NCI-H128 (cell line): Measurements from ENCODE around the gene USP34.

ENCODE experiments used
- DNase-seq: peaks from one replicate; lab custom pipeline; 2025; ENCODE audit not compliant: unreplicated experiment; lab: John Stamatoyannopoulos, UW

Gene USP34

GRCh38 chr2:61326423-61326822, 144.5 kb downstream of the USP34 start:
- DNase-seq, result no peak

GRCh38 chr2:61320181-61320580, 150.7 kb downstream of the USP34 start:
- no peak for DNase-seq

DNA sequence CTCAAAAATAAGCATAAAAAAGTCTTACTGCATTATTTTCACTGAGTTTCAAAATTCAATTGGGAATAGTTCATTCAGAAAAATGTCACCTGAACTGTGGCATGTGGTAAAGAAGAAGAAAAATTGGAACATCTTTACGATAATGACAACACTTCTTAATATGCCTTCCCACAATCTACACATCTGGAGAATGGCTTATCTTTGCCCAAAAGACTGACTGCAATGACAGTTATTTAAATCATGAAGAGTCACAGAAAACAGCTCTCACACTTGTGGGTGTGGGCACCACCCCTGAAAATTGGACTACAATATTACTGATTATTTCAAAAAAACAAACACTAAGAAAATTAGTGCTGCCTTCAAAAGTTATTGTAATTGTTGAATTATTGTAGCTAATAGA, 152.3 kb downstream of the USP34 start:
- DNase-seq, result no peak

- no peak for DNase-seq
Observed at GRCh38 chr2:61295981-61296380, 174.9 kb downstream of the USP34 start.

GRCh38 chr2:61291851-61292575, 178.9 kb downstream of the USP34 start:
- no peak for DNase-seq

GRCh38 chr2:61288070-61288841, 182.6 kb downstream of the USP34 start:
- DNase-seq, result no peak

DNA sequence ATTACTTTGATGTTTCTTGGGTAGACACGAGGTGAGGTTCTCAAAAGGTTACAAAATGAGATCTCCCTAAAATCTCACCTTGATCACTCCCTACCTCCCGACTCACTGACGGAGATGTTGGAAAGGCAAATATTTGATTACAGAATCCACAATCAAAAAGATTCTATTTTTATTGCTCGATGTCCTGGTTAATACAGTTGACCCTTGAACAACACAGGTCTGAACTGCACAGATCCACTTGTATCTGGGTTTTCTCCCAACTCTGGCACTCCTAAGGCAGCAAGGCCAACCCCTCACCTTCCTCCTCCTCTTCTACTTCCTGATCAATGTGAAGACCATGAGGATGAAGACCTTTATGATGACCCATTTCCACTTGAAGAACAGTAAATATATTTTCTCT, 183.6 kb downstream of the USP34 start:
- no peak for DNase-seq

GRCh38 chr2:61283443-61284160, 187.3 kb downstream of the USP34 start:
- no peak for DNase-seq

- no peak for DNase-seq
Observed at GRCh38 chr2:61282104-61282590, 188.7 kb downstream of the USP34 start.

DNA sequence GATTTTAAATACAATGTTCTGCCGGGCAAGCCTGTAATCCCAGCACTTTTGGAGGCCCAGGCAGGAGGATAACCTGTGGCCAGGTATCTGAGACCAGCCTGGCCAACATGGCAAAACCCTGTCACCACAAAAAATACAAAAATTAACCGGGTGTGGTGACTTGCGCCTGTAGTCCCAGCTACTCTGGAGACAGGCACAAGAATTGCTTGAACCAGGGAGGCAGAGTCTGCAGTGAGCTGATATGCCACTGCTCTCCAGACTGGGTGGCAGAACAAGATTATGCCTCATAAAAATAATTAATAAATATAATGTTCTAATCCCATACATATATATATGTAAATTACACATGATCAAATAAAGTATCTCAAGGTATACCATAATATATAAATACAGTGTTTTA, 189.6 kb downstream of the USP34 start:
- no peak for DNase-seq

DNA sequence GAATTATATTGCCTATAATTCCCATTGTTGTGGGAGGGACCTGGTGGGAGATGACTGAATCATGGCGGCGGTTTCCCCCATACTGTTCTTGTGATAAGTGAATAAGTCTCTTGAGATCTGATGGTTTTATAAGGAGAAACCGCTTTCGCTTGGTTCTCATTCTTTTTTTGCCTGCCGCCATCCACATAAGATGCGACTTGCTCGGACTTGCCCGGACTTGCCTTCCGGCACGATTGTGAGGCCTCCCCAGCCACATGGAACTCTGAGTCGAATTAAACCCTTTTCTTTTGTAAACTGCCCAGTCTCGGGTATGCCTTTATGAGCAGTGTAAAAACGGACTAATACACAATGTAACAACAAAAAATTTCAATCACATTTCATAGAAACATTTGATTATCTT, 193.1 kb downstream of the USP34 start:
- no peak for DNase-seq

- no peak for DNase-seq
Observed at GRCh38 chr2:61275575-61276184, 195.2 kb downstream of the USP34 start.

GRCh38 chr2:61272421-61273070, 198.3 kb downstream of the USP34 start:
- no peak for DNase-seq

GRCh38 chr2:61268249-61268648, 202.6 kb downstream of the USP34 start:
- no peak for DNase-seq

DNA sequence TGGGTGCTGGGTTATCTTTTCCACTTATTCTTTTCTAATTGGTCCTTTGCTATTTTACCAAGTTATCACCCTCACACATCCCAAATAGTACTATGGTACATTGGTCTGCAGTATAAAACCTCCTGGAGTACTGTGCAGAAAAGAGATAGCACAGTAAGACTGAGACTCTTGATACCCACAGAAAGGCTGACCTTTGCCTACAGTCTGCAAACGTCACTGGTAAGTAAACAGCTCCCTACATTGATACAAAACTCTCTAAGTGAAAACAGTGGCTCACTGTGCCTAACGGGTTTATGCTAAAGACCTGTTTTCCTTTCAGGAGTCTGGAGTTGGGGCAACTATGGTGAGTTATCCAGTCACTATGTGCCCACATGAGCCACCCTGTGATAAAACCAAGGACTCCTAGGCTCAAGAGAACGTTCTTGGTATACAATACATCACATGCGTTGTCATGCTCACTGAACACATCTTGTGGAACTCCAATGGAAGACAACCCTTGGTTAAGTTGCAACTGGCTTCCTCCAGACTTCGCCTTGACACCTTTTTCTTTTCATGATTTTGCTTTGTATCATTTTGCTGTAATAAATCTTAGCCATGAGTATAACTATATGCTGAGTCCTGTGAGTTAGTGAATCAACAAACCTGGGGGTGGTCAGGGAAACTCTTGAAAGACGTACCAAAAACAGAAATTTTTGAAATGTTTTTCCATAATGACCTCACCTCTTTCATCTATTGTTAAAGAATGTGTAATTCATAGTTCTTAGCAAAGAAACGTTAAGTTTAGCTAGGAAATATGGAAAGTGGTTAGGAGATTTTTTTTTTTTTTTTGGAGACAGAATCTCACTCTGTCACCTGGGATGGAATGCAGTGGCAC, 204.0 kb downstream of the USP34 start:
- no peak for DNase-seq

DNA sequence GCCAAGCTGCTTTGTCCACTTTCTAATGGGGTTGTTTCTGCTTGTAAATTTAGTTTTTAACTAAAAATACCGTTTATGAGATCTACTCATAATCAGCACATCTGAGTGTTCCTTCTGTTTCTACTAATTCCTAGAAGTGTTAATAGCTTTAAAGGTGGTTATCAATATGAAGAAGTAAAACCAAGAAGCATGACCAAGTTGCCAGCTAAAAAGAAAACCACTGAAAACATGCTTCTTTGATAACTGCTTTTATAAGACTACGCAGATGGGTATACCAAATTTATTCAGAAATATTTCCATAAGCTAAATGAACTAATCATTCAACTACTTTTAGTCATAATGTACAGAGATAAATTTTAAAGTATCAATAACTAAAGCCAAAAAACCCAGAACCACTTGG, 207.1 kb downstream of the USP34 start:
- no peak for DNase-seq

GRCh38 chr2:61262699-61263098, 208.2 kb downstream of the USP34 start:
- DNase-seq, result no peak

DNA sequence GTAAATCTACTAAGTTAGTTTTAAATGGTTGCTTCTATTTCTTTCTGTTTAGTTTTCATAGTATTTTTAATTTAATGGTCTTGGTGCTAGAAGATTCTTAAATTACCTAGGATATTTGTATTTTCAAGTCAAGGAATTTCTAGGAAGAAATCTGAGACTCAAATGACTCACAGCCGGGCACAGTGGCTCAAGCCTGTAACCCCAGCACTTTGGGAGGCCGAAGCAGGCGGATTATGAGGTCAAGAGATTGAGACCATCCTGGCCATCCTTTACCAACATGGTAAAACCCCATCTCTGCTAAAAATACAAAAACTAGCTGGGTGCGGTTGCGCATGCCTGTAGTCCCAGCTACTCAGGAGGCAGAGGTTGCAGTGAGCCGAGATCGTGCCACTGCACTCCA, 213.4 kb downstream of the USP34 start:
- DNase-seq, result no peak

- DNase-seq, result no peak
Observed at GRCh38 chr2:61255580-61256437, 215.1 kb downstream of the USP34 start.
